Stimulated activated CD4-positive, alpha-beta T cell treated with anti-CD3 and anti-CD28 coated beads, Interleukin-12 subunit alpha, Interleukin-12 subunit beta, amount 100 ng/mL, for 24 hours (primary cell): ENCODE measurements around the gene EAPP.
A peak's percentile ranks its signal among the peaks of the same experiment; 100 is the strongest.
"Not testable (repeated sequence)": the region's sequence is repeated elsewhere in the genome, so short reads cannot be mapped to it uniquely, and the experiment has no call there.

Source experiments
- DNase-seq, 2 experiments: peaks; one replicate each; pipeline ENCODE4 v3.0.0-alpha.2; 2020; ENCODE audit warnings: low read depth in 2 of 2

The EAPP gene, protein sequence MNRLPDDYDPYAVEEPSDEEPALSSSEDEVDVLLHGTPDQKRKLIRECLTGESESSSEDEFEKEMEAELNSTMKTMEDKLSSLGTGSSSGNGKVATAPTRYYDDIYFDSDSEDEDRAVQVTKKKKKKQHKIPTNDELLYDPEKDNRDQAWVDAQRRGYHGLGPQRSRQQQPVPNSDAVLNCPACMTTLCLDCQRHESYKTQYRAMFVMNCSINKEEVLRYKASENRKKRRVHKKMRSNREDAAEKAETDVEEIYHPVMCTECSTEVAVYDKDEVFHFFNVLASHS

DNA sequence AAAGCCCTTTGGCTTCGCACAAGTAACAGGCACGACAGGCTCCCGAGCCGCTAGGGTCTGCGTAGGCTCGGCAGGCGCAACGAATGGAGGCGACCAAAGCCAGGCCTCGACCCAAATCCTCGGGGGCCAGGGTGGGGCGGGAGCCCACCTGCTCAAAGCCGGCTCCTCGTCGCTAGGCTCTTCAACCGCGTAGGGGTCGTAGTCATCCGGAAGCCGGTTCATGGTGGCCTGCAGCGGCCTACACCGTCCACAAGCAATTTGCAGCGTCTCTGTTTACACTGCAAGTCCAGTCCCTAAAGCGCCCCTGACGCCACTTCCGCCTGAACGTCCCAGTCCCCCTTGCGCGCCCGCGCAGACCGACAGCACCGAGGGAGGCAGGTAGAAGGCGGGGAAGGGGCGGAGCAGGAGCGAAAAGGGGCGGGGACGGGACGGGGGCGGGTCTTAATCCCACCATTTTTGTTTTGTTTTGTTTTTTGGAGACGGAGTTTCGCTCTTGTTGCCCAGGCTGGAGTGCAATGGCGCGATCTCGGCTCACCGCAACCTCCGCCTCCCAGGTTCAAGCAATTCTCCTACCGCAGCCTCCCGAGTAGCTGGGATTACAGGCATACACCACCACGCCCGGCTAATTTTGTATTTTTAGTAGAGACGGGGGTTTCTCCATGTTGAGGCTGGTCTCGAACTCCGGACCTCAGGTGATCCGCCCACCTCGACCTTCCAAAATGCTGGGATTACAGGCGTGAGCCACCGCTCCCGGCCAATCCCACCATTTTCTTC, at the start of gene EAPP:
Gene EAPP (minus strand): TSS at position 295 of the 774 bp plus-strand sequence. CDS start 73 bp downstream, at position 222.
- DNase-seq, result peak; percentile 88 to 91

DNA sequence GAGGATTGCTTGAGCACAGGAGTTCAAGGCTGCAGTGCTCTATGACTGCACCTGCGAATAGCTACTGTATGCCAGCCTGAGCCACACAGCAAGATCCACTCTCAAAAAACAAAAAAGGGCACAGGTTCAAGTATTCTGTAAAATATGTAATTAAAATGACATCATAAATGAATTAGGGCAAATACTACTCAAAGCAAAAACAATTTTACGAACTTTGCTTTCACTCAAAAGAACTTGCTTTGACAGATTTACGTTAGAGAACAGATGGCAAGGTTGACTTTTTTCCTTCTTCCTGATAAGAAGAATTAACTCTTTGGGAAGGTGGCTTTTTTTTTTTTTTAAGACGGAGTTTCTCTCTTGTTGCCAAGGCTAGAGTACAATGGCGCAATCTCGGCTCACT, 44.0 kb upstream of the EAPP start:
- DNase-seq, result no peak

DNA sequence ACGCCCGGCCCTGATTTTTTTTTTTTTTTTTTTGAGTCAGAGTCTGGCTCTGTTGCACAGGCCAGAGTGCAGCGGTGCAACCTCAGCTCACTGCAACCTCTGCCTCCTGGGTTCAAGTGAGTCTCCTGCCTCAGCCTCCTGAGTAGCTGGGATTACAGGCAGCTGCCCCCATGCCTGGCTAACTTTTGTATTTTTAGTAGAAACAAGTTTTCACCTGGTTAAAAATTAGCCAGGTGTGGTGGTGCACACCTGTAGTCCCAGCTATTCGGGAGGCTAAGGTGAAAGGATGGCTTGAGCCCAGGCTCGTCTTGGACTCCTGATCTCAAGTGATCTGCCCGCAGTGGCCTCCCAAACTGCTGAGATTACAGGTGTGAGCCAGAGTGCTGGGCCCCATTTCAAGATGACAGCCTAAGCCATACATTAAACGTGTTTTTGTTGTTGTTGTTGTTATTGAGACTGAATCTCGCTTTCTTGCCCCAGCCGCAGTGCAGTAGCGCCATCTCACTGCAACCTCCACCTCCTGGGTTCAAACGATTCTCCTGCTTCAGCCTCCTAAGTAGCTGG, 42.7 kb upstream of the EAPP start:
- DNase-seq, result no peak

DNA sequence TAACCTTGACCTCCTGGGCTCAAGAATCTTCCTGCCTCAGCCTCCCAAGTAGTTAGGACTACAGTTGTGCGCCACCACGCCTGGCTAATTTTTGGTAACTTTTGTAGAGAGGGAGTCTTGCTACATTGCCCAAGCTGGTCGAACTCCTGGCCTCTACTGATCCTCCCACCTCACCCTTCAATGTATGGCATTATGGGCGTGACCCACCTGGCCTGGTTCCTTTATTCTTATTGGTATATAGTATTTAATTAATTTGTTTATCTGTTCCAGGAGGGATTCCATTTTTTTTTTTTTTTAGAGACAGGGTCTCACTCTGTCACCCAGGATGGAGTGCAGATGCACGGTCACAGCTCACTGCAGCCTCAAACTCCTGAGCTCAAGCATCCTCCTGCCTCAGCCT, 40.9 kb upstream of the EAPP start:
- no peak for DNase-seq

DNA sequence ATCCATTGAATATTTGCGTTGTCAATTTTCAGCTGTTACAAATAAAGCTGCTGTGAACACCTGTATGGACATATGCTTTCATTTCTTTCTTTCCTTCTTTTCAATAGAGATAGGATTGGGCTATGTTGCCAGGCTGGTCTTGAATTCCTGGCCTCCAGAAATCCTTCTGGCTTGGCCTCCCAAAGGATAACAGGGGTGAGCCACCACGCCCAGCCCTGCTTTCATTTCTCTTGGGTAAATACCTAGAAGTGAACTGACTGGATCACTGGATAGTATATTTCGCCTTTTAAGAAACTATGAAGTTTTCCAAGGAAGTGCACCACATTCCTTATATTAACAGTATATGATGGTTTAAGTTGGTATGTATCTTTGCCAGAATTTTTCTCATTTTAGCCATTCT, 32.3 kb upstream of the EAPP start:
- no peak for DNase-seq

DNA sequence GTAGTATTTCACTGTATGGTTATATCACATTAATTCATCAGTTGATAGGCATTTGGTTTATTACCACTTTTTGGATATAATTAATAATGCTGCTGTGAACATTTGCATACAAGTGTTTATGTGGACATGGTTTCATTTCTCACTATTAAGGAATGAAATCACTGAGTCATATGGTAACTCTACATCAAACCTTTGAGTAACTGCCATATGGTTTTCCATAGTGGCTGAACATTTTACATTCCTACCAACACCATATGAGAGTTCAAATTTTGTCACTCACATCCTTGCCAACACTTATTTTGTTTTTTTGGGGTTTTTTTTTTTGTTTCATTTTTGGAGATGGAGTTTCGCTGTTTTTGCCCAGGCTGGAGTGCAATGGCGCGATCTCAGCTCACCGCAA, 30.2 kb upstream of the EAPP start:
- no peak for DNase-seq

DNA sequence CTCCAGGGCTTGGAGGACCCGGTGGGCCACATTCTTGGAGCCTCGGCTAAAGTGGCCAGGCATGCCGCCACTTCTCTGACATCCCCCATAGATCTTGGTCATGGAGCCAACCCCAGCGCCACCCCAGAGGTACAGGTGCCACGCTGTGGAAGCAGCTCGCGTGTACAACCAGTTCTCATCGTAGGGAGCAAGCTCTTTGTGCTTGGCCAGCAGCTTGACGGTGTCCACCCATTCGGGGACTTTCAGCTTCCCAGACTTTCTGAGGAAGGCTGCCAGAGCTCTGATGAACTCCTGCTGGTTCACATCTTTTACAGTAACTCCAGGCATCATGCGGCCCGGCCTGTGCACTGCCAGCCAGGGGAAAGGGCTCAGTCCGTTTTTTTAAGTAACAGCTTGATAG, 29.3 kb upstream of the EAPP start:
- DNase-seq, result no peak

DNA sequence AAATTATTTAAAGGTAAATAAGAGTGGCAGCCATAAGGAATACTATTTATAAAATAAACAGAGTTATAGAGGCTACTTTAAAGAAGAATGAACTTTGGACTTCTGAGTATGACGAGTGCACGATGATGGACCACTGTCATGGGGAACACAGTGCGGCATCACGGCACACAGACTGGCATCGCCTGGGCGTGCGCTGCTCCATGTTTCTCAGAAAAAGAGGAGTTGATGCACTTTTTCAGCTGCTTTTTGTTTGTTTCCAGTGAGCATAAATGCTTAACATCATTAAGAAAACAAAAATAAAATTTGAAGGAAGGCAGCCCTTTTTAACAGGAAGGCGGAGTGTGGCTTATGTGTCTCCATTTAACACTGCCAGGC, 23.3 kb upstream of the EAPP start:
- no peak for DNase-seq

DNA sequence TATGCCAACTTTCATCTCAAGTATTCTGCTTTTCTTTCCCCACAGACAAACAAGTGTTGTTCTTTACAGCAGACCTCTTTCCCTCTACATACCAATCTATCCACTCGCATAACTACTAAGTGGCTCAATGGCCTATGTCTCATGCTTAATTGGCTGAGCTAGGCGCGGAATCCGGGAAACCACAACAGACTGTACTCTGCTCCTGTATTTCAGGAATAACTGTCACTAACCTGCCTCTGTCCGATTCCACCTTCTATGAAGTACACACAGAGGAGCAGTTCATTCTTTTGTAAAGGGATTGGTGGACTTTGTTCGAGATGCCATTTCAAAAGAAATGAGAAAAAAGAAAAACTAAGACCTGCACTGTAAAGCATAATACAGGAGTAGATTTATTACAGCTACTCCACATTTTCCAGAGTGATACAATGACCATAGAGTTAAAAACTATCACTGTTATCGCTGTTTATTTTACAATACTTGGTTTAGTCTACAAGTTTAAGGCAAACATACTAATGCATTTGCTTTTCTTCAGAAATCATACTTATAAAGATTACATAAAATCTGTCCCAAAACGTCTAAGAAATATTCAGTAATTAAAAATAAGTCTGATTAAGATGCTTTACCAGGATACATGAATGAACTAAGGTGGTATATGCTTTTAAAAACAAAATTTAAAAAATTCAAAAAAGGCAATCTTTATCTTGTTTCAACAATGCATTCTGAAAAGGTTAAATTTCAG, 22.7 kb upstream of the EAPP start:
- not testable (repeated sequence) for DNase-seq

DNA sequence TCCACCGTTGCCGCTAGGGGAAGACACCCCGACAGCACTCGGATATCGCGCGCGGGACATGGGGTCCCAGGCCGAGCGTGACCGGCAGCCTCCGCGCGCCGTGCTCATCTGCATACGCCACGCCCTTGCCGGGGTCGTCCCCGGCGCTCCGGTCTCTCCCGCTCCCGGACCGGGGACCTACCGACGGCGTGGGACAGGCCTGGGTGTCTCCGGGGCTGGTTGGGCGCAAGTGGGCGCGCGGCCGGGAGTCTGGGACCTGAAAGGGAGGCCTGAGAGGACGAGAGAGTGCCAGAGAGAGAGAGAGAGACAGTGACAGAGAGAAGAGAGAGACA, 17.0 kb upstream of the EAPP start:
- not testable (repeated sequence) for DNase-seq

DNA sequence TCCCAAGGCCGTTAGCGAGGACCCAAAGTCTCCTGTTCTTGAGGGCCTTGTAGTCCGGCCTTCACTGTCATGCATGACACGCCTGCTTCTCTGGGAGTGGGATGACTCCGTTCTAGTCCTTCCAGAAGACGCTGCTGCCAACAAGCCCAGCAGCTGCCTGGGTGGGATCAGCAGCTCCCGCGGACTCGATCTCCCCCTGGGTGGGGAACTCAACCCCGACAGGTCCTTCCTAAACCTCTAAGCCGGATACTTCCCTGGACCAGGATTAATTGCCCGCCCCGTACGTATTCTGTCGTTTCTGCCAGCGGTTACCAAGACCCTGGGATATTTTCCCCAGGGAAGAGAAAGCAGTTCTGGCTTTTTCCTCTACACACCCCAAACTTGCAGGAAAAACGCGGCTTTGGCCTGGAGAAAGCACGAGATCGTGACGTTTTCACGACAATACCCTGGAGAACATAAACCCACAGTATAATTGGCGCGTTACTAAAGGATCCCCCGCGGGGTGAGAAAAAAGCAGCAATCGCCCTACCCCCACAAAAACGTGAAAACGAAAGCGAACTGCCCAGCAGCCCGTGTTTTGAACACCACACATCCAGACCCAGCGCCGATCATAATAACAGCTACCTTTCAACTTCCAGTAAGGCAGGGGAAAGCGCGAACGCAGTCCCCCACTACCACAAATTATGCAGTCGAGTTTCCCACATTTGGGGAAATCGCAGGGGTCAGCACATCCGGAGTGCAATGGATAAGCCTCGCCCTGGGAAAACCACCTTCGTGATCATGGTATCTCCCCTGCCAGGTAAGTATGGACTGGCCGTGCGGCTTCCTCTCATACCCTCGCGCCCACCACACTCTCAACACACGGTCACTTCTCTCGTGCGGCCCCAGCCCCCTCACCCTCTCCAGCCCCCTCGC, 16.3 kb upstream of the EAPP start:
- DNase-seq, result not testable (repeated sequence)

DNA sequence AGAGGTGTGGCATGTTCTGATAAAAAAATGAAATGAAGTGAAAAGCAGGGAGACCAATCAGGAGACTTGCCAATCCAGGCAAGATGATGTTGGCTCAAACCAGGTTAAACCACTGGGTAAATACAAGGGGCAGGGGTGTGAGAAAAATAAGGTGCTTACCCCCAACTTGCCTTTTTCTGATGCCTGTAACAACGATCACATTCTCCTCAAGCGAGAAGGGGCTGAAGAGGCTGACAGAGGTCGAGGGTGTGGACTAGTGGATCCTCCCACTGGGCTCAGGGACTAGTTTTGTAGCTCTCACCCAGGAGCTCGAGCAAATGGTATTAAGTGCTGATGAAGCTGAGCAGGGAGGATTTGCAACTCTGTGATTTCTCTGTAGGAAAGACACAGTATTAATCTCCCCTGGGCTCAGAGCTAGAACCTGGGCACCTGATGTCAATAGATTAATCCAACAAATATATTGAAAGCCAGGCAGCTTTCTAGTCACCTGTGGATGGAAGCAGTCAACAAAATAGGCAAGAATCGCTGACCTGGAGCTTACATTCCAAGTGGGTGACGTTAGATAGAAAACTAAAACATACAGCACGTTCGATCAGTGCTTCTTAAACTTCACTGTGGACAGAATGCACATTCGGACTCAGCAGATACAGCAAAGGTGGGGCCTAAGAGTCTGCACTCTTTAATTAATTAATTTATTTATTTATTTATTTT, 15.2 kb upstream of the EAPP start:
- DNase-seq, result no peak

DNA sequence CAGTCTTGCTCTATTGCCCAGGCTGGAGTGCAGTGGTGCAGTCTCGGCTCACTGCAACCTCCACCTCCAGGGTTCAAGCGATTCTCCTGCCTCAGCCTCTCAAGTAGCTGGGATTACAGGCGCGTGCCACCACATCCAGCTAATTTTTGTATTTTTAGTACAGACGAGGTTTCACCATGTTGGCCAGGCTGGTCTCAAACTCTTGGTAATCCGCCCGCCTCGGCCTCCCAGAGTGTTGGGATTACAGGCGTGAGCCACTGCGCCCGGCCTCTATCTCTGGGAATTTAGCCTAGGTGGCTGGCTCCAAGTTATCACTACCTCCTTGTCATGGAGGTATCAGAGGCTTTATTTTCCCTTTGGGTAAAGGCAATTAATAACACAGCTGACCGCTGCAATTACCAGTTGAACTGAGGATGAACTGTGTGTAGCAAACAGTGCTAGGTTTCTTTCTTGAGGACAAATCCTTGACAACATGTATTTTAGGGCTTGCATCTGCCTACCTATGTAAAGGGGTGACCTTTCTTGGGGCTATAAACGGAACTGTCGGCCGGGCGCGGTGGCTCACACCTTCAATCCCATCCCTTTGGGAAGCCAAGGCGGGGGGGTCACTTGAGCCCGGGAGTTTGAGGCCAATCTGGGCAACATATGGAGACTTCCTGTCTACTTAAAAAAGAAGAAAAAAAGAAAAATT, 9.9 kb upstream of the EAPP start:
- DNase-seq, result not testable (repeated sequence)

DNA sequence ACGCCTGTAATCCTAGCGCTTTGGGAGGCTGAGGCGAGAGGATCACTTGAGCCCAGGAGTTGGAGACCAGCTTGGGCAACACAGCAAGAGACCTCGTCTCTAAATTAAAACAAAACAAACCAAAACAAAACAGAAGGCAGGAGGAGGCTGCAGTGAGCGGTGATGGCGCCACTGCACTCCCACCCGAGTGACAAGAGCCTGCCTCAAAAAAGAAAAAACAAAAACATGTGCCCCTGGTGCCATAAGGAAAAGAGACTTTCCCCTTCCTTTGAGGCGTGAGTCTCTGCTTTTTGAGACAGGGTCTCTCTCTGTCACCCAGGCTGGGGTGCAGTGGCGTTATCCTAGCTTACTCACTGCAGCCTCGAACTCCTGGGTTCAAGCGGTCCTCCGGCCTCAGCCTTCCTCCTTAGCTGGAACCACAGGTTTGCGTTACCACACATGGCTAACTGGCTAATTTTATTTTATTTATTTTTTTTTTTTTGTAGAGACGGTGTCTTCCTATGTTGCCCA, 9.0 kb upstream of the EAPP start:
- no peak for DNase-seq

DNA sequence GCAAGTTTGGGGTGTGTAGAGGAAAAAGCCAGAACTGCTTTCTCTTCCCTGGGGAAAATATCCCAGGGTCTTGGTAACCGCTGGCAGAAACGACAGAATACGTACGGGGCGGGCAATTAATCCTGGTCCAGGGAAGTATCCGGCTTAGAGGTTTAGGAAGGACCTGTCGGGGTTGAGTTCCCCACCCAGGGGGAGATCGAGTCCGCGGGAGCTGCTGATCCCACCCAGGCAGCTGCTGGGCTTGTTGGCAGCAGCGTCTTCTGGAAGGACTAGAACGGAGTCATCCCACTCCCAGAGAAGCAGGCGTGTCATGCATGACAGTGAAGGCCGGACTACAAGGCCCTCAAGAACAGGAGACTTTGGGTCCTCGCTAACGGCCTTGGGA, 7.6 kb upstream of the EAPP start:
- not testable (repeated sequence) for DNase-seq

DNA sequence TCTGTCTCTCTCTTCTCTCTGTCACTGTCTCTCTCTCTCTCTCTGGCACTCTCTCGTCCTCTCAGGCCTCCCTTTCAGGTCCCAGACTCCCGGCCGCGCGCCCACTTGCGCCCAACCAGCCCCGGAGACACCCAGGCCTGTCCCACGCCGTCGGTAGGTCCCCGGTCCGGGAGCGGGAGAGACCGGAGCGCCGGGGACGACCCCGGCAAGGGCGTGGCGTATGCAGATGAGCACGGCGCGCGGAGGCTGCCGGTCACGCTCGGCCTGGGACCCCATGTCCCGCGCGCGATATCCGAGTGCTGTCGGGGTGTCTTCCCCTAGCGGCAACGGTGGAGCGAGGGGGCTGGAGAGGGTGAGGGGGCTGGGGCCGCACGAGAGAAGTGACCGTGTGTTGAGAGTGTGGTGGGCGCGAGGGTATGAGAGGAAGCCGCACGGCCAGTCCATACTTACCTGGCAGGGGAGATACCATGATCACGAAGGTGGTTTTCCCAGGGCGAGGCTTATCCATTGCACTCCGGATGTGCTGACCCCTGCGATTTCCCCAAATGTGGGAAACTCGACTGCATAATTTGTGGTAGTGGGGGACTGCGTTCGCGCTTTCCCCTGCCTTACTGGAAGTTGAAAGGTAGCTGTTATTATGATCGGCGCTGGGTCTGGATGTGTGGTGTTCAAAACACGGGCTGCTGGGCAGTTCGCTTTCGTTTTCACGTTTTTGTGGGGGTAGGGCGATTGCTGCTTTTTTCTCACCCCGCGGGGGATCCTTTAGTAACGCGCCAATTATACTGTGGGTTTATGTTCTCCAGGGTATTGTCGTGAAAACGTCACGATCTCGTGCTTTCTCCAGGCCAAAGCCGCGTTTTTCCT, 7.0 kb upstream of the EAPP start:
- not testable (repeated sequence) for DNase-seq

DNA sequence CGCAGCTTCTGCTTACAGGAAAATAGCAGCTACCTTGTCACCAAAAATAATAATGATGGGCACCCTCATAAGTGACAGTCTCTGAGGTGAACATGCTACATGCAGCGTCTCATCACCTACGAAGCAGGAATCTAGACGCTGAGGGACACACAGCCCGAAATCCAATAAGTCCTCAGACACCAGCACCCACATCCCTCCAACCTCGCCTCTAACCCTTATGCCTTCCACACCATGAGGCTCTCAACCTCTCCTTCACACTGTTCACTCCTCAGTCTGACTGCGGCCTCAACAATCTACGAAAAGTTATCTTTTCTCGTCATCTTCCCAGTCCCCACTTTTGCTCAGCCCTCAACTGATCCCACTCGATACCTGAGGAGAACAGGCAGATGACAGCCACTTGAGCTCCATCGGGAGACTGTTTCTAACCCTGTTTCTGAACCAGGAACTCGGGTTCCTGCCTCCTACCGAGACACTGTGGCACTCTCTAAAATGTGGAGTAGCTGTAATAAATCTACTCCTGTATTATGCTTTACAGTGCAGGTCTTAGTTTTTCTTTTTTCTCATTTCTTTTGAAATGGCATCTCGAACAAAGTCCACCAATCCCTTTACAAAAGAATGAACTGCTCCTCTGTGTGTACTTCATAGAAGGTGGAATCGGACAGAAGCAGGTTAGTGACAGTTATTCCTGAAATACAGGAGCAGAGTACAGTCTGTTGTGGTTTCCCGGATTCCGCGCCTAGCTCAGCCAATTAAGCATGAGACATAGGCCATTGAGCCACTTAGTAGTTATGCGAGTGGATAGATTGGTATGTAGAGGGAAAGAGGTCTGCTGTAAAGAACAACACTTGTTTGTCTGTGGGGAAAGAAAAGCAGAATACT, 919 bp upstream of the EAPP start:
- DNase-seq, result not testable (repeated sequence)

DNA sequence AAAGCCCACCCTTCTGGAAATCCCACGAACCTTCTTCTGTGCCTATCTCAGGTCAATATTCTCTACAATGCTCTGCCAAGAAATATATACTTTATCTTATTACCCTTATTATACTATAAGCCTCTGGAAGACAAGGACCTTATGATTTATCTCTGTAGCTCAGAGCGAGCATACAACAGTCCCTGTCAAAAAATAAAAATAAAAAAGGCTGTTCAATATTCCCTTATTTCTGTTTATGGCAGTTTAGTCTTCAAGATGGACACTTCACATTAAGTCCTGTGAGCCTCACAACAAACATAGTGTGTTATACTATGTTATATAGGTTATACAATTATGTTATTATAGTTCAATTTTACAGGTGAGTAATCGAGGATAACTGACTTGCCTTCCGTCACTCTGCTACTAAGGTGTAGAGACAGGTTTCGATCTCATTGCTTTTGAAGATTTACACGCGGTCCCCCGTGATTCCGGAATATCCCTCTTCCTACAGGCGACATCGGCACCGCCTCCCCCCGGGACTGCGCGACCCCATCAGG, 562 bp downstream of the EAPP start:
- DNase-seq, result no peak
